Liver (tissue), 3 donors: ENCODE results near the gene FKBP1A.

Source experiments
- ATF3 ChIP-seq: IDR thresholded peaks from 2 replicates; pipeline ENCODE4 v1.6.1; 2016; ENCODE audit warnings: antibody characterized with exemption
- GABPA ChIP-seq, 2 donors: IDR thresholded peaks in 1 of 2; conservative IDR thresholded peaks in 1 of 2; 2 replicates each; pipeline ENCODE4 v1.6.1; 2016; ENCODE audit warnings: antibody characterized with exemption in 2 of 2, mild to moderate bottlenecking in 1 of 2, moderate library complexity in 1 of 2
- HNF4A ChIP-seq, 2 donors: conservative IDR thresholded peaks; 2 replicates each; pipeline ENCODE4 v1.6.1; 2016; ENCODE audit warnings: antibody characterized with exemption in 2 of 2, mild to moderate bottlenecking in 2 of 2
- JUND ChIP-seq, 2 donors: IDR thresholded peaks; 2 replicates each; pipeline ENCODE4 v1.6.1; 2016; ENCODE audit warnings: antibody characterized with exemption in 2 of 2
- TAF1 ChIP-seq: conservative IDR thresholded peaks from 2 replicates; pipeline ENCODE4 v1.6.1; 2016; ENCODE audit warnings: antibody characterized with exemption, mild to moderate bottlenecking
- TF ChIP-seq, protein P1 (sequence below): fragments of 150-350 bp; IDR thresholded peaks from 2 replicates; pipeline ENCODE4 v1.5.1; 2017; ENCODE audit warnings: improper control_type of control experiment, low read depth, low read length; ENCODE audit not compliant: missing input control
- TF ChIP-seq, protein P2 (sequence below): IDR thresholded peaks from 2 replicates; pipeline ENCODE4 v1.6.1; 2016; ENCODE audit warnings: antibody characterized with exemption, mild to moderate bottlenecking
- donor health status: healthy.
- donor health status: healthy.

DNA sequence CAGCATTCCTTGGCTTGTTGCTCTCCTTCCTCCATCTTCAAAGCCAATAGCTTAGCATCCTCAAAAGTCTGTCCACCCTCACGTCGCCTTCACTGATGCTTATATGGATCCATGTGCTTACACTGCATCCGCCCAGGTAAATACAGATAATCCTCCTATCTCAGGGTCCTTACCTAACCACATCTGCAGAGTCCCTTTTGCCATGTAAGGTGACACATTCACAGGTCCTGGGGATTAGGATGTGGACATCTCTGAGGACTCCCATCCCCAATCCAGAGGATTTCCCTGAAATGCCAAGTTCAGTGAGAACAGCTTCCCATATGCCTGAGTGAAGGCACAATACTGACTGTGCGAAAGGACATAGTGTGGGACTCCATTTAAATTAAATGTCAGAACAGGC is 25.4 kb downstream of the FKBP1A start:
- TF ChIP-seq, protein P1, sequence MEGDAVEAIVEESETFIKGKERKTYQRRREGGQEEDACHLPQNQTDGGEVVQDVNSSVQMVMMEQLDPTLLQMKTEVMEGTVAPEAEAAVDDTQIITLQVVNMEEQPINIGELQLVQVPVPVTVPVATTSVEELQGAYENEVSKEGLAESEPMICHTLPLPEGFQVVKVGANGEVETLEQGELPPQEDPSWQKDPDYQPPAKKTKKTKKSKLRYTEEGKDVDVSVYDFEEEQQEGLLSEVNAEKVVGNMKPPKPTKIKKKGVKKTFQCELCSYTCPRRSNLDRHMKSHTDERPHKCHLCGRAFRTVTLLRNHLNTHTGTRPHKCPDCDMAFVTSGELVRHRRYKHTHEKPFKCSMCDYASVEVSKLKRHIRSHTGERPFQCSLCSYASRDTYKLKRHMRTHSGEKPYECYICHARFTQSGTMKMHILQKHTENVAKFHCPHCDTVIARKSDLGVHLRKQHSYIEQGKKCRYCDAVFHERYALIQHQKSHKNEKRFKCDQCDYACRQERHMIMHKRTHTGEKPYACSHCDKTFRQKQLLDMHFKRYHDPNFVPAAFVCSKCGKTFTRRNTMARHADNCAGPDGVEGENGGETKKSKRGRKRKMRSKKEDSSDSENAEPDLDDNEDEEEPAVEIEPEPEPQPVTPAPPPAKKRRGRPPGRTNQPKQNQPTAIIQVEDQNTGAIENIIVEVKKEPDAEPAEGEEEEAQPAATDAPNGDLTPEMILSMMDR = no peak
- no peak for TF ChIP-seq HNF4A (conservative IDR thresholded peaks at IDR 0.05)
- no peak for TF ChIP-seq JUND (IDR thresholded peaks at IDR 0.05)
- TF ChIP-seq TAF1 = no peak
- TF ChIP-seq ATF3 = no peak
- TF ChIP-seq, protein P2, sequence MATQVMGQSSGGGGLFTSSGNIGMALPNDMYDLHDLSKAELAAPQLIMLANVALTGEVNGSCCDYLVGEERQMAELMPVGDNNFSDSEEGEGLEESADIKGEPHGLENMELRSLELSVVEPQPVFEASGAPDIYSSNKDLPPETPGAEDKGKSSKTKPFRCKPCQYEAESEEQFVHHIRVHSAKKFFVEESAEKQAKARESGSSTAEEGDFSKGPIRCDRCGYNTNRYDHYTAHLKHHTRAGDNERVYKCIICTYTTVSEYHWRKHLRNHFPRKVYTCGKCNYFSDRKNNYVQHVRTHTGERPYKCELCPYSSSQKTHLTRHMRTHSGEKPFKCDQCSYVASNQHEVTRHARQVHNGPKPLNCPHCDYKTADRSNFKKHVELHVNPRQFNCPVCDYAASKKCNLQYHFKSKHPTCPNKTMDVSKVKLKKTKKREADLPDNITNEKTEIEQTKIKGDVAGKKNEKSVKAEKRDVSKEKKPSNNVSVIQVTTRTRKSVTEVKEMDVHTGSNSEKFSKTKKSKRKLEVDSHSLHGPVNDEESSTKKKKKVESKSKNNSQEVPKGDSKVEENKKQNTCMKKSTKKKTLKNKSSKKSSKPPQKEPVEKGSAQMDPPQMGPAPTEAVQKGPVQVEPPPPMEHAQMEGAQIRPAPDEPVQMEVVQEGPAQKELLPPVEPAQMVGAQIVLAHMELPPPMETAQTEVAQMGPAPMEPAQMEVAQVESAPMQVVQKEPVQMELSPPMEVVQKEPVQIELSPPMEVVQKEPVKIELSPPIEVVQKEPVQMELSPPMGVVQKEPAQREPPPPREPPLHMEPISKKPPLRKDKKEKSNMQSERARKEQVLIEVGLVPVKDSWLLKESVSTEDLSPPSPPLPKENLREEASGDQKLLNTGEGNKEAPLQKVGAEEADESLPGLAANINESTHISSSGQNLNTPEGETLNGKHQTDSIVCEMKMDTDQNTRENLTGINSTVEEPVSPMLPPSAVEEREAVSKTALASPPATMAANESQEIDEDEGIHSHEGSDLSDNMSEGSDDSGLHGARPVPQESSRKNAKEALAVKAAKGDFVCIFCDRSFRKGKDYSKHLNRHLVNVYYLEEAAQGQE = no peak
- no peak for TF ChIP-seq GABPA (IDR thresholded peaks at IDR 0.05 in 1 of 2, conservative IDR thresholded peaks at IDR 0.05 in 1 of 2)
